Measurements from ENCODE around the gene RCHY1.

DNA sequence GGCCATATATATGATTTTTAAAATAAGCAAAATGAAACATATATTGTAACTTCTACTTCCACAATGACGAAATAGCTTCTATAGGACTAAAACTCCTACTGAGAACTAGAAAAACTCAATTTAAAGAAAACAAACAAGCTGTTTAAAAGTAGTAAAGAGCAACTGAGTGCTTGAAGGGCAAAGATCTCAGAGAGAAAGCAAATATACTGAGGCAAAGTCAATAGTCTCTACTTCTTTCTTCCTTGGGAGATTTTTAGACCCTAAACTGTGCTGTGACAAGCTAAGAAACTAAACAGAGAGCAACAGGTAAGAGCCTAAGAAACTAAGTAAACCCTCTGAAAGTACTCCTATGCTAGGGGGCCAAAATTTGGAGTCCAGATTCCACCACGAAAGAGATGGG, 8.6 kb downstream of the RCHY1 start:
- TF ChIP-seq, protein P1, sequence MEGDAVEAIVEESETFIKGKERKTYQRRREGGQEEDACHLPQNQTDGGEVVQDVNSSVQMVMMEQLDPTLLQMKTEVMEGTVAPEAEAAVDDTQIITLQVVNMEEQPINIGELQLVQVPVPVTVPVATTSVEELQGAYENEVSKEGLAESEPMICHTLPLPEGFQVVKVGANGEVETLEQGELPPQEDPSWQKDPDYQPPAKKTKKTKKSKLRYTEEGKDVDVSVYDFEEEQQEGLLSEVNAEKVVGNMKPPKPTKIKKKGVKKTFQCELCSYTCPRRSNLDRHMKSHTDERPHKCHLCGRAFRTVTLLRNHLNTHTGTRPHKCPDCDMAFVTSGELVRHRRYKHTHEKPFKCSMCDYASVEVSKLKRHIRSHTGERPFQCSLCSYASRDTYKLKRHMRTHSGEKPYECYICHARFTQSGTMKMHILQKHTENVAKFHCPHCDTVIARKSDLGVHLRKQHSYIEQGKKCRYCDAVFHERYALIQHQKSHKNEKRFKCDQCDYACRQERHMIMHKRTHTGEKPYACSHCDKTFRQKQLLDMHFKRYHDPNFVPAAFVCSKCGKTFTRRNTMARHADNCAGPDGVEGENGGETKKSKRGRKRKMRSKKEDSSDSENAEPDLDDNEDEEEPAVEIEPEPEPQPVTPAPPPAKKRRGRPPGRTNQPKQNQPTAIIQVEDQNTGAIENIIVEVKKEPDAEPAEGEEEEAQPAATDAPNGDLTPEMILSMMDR (IDR thresholded peaks at IDR 0.05) = no peak
- TF ChIP-seq POLR2A (IDR thresholded peaks at IDR 0.05) (no peak), EP300 (IDR thresholded peaks at IDR 0.05) (no peak)
